Stimulated activated CD4-positive, alpha-beta T cell treated with anti-CD3 and anti-CD28 coated beads, Interleukin-4, amount 100 ng/mL, for 24 hours (primary cell): ENCODE measurements around the gene PTGIR.
"Not testable (repeated sequence)": the region's sequence is repeated elsewhere in the genome, so short reads cannot be mapped to it uniquely, and the experiment has no call there.

ENCODE experiments used
- DNase-seq: peaks from one replicate; pipeline ENCODE4 v3.0.0-alpha.2; 2020

PTGIR gene

DNA sequence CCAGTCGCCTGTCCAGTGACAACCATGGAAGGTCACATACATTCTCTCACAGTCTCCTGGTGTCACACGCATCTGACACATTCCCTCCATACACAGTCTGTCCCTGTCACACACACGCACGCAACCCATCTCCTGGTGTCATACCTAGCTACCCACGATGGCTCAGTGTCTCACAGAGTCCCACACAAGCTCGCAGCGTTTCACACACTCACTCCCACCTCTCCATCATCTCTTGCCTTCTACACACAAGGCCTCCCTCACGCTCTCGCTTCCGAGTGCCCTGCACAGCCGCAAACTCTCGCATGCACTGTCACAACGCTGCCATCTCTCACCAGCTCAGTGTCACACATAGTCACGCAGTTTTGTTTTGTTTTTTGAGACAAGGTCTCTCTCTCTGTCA, 12.3 kb upstream of the PTGIR start:
- DNase-seq: peak; percentile 28

- DNase-seq: no peak
These were observed 11.3 kb upstream of the PTGIR start, which contains the start of gene GNG8 for GRCh38 chr19:46635920-46636761. GNG8 (minus strand) TSS chr19:46636202; CDS start chr19:46634682, 1,520 bp downstream.

DNA sequence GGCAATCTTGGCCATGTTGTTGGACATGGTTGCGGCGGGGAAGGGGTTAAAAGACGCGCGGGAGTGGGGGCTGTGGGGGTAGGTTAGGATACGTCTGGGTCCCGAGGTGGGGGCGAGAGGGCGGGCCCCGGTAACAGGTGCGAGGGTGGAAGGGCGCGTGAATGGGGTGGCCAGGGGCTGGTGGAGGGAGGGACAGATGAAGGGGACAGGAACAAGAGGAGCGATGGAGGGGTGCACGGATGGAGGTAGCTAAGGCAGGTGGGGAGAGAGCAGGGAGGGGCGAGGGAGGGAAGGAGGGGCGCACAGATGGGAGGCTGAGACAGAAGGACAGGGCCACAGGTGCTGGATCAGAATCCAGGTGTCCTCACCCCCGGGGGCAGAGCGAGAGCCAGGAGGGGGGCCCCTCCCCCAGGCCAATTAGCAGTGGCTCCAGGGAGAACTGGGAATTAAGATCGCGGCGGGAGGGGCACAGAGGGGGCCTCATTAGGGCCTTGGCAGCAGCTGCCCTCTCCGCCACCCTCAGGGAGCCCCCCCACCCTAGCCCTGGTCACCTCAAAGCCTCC, 9.8 kb upstream of the PTGIR start:
- no peak for DNase-seq

- DNase-seq: peak; percentile 93
These were observed 9.3 kb upstream of the PTGIR start for GRCh38 chr19:46634045-46634655.

GRCh38 chr19:46633130-46633529, 8.2 kb upstream of the PTGIR start:
- no peak for DNase-seq

GRCh38 chr19:46631481-46631880, 6.6 kb upstream of the PTGIR start:
- DNase-seq: no peak

GRCh38 chr19:46630586-46631205, 5.8 kb upstream of the PTGIR start:
- no peak for DNase-seq

DNA sequence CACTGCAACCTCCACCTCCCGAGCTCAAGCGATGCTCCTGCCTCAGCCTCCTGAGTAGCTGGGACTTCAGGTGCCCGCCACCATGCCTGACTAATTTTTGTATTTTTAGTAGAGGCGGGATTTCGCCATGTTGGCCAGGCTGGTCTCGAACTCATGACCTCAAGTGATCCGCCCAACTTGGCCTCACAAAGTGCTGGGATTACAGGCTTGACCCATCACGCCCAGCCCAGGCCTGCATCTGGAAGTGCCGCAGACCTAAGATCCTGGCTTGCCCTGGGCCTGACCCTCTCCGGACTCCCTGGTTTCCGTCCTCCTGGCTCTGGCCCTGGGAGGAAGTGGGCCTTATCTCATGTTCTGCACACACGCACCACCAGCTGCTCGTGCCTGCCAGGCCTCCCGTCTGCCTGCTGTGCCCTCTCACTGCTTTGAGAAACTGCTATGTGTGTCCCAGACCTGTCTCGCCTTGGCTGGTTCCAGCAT, 4.7 kb upstream of the PTGIR start:
- no peak for DNase-seq

GRCh38 chr19:46628970-46629369, 4.1 kb upstream of the PTGIR start:
- DNase-seq: not testable (repeated sequence)

- no peak for DNase-seq
These were observed 1.6 kb upstream of the PTGIR start for GRCh38 chr19:46626446-46626845.

- DNase-seq: no peak
These were observed 842 bp upstream of the PTGIR start for GRCh38 chr19:46625731-46626130.

DNA sequence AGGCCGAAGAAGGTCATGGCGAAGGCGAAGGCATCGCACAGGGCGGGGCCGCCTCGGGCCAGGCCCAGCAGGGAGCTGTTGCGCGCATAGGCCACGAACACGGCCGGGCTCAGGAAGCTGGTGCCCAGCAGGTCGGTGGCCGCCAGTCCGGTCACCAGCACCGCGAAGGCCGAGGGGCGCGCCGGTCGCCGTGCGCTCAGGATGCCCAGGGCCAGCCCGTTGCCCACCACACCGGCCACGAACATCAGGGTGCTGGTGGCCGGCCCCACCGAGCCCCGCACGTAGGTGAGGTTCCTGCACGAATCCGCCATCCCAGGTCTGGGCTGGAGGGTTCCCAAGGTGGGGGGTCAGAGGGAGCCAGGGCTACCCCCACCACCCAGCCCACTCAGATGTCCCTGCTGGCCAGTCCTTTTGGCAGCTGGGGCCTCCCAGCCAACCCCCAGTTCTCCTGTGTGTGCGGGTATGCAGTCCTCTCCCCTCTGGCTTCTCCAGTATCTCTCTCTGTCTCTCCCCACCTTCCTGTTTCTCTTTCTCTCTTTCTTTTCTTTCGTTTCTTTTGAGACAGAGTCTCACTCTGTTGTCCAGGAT, 880 bp downstream of the PTGIR start:
- no peak for DNase-seq

DNA sequence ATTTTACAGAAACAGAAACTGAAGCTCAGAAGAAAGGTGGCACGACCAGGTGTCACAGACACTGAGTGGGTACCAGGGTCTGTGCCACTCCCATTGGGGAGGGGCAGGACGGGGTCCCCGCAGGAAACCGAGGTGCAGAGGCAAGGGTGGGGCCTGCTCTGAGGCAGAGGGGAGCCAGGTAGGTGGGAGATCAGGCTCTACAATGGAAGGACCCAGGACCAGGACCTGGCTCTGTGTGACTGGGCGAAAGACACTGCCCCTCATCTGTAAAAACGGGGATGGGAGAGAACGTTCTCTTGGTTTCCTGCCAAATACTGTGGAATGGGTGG, 2.8 kb downstream of the PTGIR start:
- no peak for DNase-seq

- no peak for DNase-seq
These were observed 3.4 kb downstream of the PTGIR start for GRCh38 chr19:46621191-46622117.

DNA sequence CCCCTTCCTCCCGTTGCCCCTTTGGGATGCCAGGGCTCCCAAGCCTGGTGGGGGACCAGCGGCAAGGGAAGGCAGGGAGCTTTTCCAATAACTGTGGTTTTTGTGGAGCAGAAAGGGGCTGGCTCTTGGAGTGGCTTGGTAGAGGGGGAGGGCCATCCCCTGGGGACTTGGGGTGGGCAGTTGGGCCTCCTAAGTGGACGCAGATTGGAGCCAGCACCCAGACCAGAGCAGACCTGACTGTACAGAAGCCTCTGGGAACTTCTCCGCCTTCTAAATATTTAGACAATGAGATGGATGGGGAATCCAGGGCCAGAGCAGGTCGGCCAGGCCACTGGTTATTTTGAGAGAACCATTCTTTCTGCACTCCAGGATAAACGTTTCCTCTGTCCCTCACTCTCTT, 4.2 kb downstream of the PTGIR start:
- DNase-seq: no peak

DNA sequence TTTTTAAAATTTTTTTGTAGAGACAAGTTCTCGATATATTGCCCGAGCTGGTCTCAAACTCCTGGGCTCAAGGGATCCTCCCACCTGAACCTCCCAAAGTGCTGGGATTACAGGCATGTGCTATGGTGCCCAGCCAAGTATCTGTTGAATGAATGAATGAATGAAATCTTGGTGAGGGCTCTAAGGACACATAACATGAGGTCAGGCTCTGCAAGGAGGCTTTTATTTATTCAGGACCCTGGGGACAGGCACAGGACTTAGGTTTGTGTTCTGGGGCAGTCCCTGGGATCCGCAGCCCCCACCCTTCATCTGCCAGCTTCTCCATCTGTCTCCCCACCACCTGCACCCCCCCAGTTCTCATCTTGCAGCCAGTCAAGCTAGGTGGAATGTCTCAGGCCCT, 4.6 kb downstream of the PTGIR start:
- DNase-seq: no peak

DNA sequence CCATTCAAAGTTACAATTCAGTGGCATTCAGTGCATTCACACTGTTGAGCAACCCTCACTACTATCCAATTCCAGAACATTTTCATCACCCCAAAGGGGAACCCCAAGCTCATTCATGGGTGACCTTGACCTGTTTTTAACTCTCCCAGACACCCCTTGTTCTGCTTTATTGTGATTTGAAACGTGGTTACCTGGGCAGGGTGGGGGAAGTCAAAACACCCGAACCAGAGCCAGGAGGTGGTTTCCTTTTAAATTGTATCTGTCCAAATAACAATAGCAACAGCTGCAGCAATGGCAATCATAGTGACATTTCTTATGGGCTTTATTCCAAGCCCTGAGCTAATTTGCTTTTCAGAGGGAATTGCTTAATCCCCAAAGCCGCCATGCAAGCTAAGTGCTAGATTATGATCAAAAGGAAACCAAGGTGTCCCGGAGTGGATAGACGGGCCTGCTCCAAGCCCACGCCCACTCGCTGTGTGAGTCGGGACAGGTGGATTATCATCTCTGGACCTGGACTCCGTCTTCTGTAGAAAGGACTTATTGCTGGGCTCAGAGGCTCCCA, 6.1 kb downstream of the PTGIR start:
- DNase-seq: no peak

DNA sequence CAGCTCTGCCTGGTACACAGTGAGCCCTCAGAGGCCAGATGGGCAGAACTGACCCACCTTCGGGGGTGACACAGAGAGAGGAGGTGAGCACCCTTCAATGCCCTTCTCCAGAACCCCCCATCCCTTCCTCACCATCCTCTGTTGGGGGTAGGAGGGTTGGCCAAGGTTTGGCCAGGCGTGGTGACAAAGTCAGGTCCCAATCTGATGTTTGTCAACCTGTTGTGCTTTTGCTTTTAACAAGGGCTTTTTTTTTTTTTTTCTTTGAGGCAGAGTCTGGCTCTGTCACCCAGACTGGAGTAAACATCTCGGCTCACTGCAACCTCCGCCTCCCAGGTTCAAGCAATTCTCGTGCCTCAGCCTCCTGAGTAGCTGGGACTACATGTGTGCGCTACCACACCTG, 7.3 kb downstream of the PTGIR start:
- DNase-seq: no peak

DNA sequence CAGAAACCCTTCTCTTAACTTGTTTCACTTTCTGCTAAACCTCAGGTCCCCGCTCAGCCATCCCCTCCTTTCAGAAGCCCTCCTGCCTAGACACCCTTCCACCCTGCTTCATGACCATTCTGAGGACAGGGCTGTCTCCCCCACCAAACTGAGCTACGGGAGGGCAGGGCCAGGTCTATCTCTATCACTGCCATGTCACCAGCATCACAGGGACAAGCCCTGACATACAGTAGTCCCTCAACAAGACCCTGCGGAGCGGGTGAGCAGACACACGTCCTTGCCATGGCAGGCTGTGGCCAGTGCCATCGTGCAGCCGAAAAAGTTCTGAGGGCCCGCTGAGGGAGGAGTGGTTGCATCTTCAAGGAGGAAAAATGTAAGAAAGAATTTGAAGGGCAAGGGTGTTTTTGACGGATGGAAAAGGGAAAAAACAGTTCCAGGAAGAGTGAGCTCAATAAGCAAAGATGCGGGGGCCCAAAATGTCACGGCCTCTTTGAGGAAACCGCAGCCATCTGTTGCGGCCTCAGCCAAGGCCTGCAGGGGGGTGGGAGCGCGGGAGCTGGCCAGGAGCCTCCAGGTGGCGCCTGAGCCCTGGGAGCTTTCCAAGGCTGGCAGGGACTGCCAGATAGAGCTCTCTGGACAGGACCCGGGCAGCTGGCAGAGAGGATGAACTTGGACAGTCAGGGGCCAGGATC, 8.1 kb downstream of the PTGIR start:
- peak; percentile 66 for DNase-seq

DNA sequence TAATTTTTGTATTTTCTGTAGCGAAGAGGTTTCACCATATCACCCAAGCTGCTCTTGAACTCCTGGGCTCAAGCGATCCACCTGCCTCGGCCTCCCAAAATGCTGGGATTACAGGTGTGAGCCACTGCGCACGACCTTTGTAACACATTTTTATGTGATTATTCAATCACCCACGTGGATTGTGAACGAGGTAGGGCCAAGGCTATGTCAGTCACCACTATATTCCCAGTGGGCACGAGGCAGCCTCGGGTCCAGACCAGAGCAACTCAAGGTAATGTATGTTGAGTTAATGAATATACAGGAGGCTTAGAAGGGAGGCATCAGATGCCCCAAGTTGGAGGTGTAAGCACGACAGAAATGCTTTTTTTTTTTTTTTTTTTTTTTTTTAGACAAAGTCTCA, 8.9 kb downstream of the PTGIR start:
- DNase-seq: no peak

DNA sequence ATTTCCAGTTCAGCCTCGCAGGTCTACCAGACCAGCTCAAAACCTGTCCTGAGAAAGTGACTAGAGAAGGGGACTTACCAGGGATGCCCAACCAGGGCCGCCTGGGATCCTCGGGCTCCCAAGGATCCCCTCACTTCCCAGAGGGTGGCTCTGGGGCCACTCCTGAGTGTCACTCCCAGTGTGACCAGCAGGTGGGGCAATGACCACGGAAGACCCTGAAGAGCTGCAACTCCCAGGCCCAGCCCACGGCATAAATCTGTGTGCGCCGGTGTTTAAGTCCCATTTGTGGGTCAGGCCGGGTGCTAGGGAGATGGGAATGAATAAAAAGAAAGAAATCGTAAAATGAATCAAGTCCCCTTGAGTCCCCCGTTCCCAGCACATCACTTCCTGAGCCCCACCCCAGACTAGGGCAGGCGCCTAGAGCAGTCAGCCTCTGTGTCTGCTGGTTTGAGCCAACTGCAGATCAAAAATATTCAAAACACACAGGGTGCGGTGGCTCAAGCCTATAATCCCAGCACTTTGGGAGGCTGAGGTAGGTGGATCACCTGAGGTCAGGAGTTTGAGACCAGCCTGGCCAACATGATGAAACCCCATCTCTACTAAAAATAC, 10.7 kb downstream of the PTGIR start:
- DNase-seq: peak; percentile 89
